GM21529 (cell line): Measurements from ENCODE around the gene USP6NL.

Experiments used
- ATAC-seq: cut with Tn5 transposase; IDR thresholded peaks from one replicate; pipeline ENCODE4 v1.9.1; 2021; ENCODE audit not compliant: unreplicated experiment

Gene USP6NL

DNA sequence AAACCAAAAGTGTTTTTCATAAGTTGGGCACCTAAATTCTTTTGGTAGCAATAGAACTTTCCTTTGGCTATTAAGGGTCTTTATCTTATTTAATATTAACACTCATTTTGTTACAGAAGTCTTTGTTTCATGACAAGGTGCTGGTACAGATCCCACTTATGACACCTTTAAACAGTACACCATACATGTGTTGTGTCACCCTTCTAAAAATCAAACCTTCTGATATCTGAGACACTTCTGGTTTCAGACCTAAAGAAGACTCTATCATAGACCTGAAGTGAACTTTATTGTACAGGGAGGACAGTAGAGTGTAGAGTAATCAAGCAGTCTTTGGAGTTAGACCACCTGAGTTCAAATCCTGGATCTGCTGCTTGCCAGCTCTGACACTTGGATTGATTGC is 5.8 kb upstream of the USP6NL start:
- ATAC-seq = no peak

DNA sequence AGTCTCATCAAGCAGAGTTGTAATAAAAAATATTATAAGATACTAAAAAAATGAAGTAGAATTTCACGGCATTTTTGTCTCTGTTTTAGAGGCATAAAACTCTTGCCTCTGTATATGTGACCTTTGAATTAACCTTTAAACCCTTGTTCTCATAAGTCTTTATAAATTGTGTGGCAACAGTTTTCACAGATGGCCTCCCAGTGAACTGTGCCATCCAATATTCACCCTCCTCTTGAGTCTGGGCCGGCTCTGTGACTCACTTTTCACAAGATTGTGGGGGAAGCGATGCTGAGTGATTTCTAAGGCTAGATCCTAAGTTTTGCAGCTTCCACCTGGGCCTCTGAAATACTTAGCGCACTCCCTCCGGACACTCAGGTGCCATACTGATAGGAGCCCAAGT is 4.6 kb upstream of the USP6NL start:
- ATAC-seq = no peak

GRCh38 chr10:11615396-11615795 is 3.9 kb upstream of the USP6NL start:
- ATAC-seq = no peak

DNA sequence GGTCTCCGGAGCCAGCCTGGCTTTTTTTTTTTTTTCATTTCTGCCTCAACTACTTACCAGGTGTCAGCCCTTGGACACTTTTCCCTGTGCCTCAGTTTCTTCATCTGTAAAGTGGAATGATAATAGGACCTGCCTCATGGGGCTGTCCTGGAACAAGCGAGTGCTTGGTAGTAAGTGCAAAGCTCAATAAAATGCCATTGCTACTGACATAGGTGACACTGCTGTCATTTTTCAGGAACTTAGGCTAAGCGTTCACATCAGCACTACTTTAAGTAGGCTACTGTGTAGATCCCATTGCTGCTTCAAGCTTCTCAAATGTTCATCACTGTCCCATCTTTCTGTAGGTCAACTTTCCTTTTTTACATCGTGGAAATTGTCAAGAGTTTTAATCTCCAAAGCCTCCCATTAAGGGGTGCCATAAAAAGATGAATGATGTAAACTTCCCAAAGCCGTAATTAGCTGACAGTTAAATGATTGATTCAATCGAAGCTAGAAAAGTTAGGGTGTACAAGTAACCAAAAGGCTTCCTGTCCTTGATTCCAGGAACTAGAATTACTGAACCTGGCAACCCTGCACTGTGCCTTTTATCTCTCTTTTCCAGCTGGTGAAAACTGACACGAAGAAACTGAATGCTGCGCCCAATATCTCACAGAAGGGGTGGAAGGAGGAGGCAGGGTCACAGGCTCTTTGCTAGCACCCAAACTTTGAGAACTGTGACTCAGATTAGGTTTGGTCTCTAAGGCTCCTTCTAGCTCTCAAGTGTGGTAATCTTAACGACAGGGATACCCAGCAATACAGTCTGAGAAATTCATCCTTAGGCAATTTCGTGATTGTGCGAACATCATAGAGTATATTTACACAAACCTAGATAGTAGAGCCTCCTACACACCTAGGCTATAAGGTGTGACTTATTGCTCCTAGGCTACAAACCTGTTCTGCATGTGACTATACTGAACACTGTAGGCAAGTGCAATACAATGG is 861 bp upstream of the USP6NL start:
- no peak for ATAC-seq

- ATAC-seq = peak; percentile 8
Observed at GRCh38 chr10:11610826-11611247, 613 bp downstream of the USP6NL start.

DNA sequence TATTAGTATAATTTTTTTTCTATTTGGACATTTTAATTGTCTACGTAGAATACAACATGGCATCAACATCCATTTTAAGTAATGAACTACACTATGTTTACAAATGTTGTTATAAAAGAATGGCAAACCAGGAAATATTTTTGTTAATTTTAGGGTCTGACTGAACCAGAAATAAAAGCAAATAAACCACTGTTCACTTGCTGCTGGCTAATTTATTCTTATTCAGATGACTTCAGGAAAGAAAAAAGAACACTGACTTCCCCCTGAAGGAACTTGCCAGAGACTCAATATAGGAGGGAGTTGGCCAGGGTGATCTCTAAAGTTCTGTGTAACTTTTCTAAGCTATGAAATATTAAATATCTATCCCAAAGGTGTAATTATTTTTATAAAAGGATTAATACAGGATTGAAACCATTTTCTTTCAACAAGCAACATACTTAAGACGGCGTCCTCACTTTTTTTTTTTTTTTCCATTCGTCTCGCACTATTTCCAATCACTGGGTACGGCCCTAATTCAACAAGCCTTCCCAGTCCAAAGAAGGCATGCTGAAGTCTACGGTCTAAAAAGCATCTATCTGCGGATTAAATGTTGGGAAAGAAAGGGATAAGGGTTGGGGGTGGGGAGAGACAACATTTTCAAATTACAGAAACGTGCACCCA is 1.2 kb downstream of the USP6NL start:
- no peak for ATAC-seq

DNA sequence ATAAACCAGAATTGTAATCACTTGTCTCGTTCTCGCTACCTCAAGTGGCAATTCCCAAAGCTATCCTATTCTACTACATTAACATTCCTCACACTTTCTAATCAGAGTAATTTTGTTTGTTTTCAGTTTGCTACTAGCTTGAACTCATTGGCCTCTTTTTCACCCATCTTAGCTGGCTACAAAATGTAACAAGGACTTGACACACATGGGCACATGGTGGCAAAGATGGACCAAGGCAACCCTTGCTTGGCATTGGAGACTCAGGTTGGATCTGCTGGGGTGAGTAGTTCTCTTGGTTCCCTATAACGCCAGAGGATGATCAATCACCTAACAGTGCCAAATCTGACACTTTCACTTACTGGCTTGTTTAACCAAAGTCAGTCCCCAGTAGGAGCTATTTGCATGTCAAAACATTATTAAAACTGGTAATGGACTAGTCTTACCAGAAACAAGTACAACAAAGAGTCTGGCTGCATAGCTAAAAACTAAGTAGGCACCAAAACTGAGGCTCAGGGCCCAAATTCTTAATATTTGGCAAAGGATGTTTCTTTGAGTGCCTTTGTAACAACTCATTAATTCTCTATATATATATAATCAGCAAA is 1.9 kb downstream of the USP6NL start:
- ATAC-seq = no peak

GRCh38 chr10:11609052-11609451 is 2.4 kb downstream of the USP6NL start:
- no peak for ATAC-seq

GRCh38 chr10:11608159-11609013 is 3.1 kb downstream of the USP6NL start:
- ATAC-seq = no peak

DNA sequence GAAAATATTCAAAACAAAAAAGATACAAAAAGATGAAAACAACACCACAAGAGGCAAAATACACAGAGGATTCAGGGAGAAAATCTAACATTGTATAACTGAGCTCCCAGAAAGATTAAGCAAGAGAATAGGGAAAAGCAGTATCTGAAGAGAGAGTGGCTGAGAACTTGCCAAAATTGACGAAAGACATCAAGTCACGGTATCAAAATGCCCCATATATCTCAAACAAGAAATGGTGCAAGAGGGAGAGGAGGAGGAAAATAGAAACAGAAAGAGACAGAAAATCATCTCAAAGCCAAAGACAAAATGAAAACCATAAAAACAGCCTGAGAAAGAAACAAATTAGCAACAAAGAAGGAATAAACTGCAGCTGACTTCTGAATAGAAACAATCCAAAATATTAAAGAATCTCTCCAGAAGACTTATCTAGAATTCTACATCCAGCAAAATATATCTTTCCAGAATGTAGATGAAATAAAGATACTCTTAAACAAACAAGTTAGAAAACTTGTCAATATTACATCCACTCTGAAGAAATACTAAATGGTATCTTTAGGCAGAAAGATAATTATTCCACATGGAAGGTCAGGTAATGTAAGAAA is 5.5 kb downstream of the USP6NL start:
- ATAC-seq = no peak

- peak; percentile 22 for ATAC-seq
Observed at GRCh38 chr10:11604865-11605650, 6.4 kb downstream of the USP6NL start.

DNA sequence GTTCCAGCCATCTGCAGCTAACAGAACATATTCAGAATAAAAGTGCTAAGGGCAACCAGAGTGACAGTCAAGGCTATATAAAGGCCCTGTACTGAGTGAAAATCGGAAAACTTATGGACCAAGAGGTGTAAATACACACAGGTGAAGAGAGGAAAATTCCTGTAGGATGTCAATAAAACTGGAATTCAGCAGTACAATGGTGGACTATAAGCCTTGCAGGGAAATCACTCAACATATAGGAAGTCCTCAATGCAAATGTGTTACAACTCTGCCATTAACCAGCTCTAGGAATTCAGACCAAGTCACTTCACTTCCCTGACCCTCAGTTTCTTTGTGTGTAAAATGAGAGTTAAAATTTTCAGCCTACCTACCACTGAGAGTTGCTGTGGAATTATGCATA is 7.7 kb downstream of the USP6NL start:
- ATAC-seq = no peak

DNA sequence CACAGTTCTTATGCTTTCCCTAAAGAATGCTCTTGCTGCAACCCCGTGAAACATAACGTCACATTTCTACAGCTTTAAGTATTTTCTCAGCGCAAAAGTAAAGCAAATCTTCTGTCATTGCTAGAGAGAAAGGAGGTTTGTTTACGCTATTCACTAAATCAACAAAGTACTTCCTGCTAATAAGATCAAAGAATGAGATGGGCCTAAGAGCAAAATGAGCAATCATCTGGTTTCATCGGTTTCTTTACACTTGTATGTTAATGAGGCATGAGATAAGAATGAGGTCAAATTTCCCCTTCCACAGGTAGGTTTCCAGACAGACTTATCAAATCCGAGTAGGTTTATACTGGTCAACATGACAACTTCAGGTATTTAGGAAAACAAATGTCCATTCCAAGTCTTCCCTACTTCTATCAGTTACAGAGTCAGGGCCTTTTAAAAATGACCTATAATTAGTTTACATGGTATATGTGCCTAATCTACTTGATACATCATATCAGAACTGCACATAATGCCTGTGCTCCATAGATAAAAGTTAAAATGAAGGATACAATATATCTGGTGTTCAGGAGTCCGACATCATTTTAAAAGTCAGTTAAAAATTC is 8.4 kb downstream of the USP6NL start:
- ATAC-seq = no peak

GRCh38 chr10:11602358-11602757 is 9.1 kb downstream of the USP6NL start:
- no peak for ATAC-seq

GRCh38 chr10:11601670-11602069 is 9.8 kb downstream of the USP6NL start:
- no peak for ATAC-seq

- ATAC-seq = no peak
Observed at GRCh38 chr10:11600280-11600679, 11.2 kb downstream of the USP6NL start.

- no peak for ATAC-seq
Observed at GRCh38 chr10:11598712-11599397, 12.6 kb downstream of the USP6NL start.

DNA sequence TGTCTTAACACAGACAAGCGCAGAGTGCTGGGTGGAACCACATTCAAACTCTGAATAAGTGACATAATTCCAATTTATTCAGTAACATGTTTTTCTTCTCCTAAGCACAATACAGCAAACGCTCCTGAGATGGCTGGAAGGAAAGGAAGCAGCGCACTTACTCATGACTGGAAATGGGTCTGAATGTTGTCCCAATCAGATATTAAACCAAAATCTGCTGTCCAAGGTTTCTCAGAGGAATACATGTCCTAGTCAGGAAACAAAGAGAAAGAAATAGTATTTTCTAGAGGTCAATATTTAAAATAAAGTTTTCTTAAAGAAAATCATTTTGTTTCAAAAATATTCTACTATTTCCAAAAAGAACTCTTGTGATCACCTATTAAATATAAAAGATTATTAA is 14.0 kb downstream of the USP6NL start:
- no peak for ATAC-seq

DNA sequence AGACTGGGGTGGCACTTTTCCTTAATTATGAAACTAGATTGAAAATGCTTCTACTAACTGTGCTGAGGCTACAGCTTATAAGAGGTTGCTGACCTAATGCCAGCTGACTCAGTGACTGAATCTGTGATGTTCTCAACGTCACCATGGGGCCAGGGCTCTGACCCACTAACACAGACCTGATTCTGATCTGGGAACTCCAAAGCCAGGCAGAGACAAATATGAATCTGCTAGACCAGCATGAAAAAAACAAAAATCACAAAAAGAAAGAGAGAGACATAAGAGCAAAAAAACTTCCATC is 16.1 kb downstream of the USP6NL start:
- ATAC-seq = no peak
